IMR-90 (cell line): ENCODE measurements around the gene USP30. TPM values are rescaled to one million over a fixed set of nuclear protein-coding genes. Genes with fewer than 3 reads are reported as not detected.

ENCODE experiments used
- ATAC-seq: fragments of 200-7000 bp; cut with Tn5 transposase; 2 replicates; pipeline ENCODE4 v1.9.1; 2020; ENCODE audit warnings: low read depth, mild to moderate bottlenecking, moderate library complexity
- BruUV-seq: library from RNA; stranded (reverse); fragments of 400-500 nt; replicated peaks from 2 replicates; lab custom pipeline; 2021; lab: Mats Ljungman, UMichigan
- CTCF ChIA-PET: fragments of 300-600 bp; formaldehyde crosslinking; extraction: SDS; loops from one replicate; lab custom pipeline; 2021; ENCODE audit warnings: antibody characterized with exemption; lab: Yijun Ruan, JAX
- POLR2A ChIA-PET: fragments of 300-600 bp; sonication (Branson Sonifier 250); formaldehyde crosslinking; loops from one replicate; lab custom pipeline; 2022; ENCODE audit warnings: antibody characterized with exemption; ENCODE audit not compliant: unreplicated experiment; lab: Charles Lee
- DNase-seq: peaks from one replicate; pipeline ENCODE4 v3.0.0; 2013
- H2AFZ ChIP-seq: replicated peaks from 2 replicates; pipeline ENCODE3; 2013; ENCODE audit warnings: low read length, mild to moderate bottlenecking; ENCODE audit not compliant: poor library complexity
- H2AK5ac ChIP-seq: 2 replicates; pipeline ENCODE4 v1.6.1; 2013; ENCODE audit warnings: low read depth, low read length, inconsistent platforms
- H2AK9ac ChIP-seq: replicated peaks from 2 replicates; pipeline ENCODE3; 2013; ENCODE audit warnings: mild to moderate bottlenecking, low read depth, low read length, moderate library complexity; ENCODE audit not compliant: poor library complexity
- H2BK120ac ChIP-seq: 2 replicates; pipeline ENCODE4 v1.6.1; 2013; ENCODE audit warnings: low read depth, low read length, inconsistent platforms
- H2BK15ac ChIP-seq: 3 replicates; pipeline ENCODE4 v1.6.1; 2013; ENCODE audit warnings: low read depth, low read length, inconsistent platforms
- H2BK20ac ChIP-seq: 2 replicates; pipeline ENCODE4 v1.6.1; 2013; ENCODE audit warnings: low read depth, mild to moderate bottlenecking, inconsistent platforms, low read length, moderate library complexity
- H2BK5ac ChIP-seq: 2 replicates; pipeline ENCODE4 v1.6.1; 2013; ENCODE audit warnings: mild to moderate bottlenecking, low read depth, low read length, inconsistent platforms; ENCODE audit not compliant: poor library complexity, severe bottlenecking
- H3K14ac ChIP-seq: replicated peaks from 2 replicates; pipeline ENCODE4 v1.6.1; 2013; ENCODE audit warnings: low read depth, low read length, inconsistent platforms
- H3K18ac ChIP-seq: 2 replicates; pipeline ENCODE4 v1.6.1; 2013; ENCODE audit warnings: low read depth, low read length, control low read depth
- H3K23ac ChIP-seq: 2 replicates; pipeline ENCODE4 v1.6.1; 2013; ENCODE audit warnings: low read depth, low read length, inconsistent platforms
- H3K27ac ChIP-seq: 2 replicates; pipeline ENCODE4 v1.5.1; 2013; ENCODE audit warnings: mild to moderate bottlenecking, control low read depth, low read length; ENCODE audit not compliant: insufficient read depth
- H3K27me3 ChIP-seq: 2 replicates; pipeline ENCODE4 v1.6.1; 2013; ENCODE audit warnings: low read length; ENCODE audit not compliant: control insufficient read depth, insufficient read depth
- H3K36me3 ChIP-seq: 2 replicates; pipeline ENCODE4 v1.6.1; 2013; ENCODE audit warnings: low read length, mixed read lengths; ENCODE audit not compliant: control insufficient read depth, insufficient read depth
- H3K4ac ChIP-seq: 2 replicates; pipeline ENCODE4 v1.6.1; 2013; ENCODE audit warnings: low read depth, low read length, inconsistent platforms
- H3K4me1 ChIP-seq: 2 replicates; pipeline ENCODE4 v1.6.1; 2013; ENCODE audit warnings: low read length, mixed read lengths; ENCODE audit not compliant: control insufficient read depth, insufficient read depth
- H3K4me2 ChIP-seq: 2 replicates; pipeline ENCODE4 v1.6.1; 2013; ENCODE audit warnings: low read depth, mild to moderate bottlenecking, control low read depth, low read length, moderate library complexity
- H3K4me3 ChIP-seq: 2 replicates; pipeline ENCODE4 v1.5.1; 2013; ENCODE audit warnings: low read depth, mild to moderate bottlenecking, control low read depth, low read length, moderate library complexity; ENCODE audit not compliant: insufficient read depth
- H3K56ac ChIP-seq: 2 replicates; pipeline ENCODE4 v1.6.1; 2013; ENCODE audit warnings: low read length, inconsistent platforms; ENCODE audit not compliant: insufficient read depth; ENCODE audit errors: extremely low read depth
- H3K79me1 ChIP-seq, 2 experiments: 2 replicates each; pipeline ENCODE4 v1.6.1; 2013; ENCODE audit warnings: low read length in 2 of 2, inconsistent platforms in 1 of 2, low read depth in 1 of 2
- H3K9ac ChIP-seq: 2 replicates; pipeline ENCODE4 v1.6.1; 2013; ENCODE audit warnings: low read depth, low read length, control low read depth
- H3K9me1 ChIP-seq: 2 replicates; pipeline ENCODE4 v1.6.1; 2013; ENCODE audit warnings: low read length, inconsistent platforms; ENCODE audit not compliant: insufficient read depth
- H3K9me3 ChIP-seq: 2 replicates; pipeline ENCODE4 v1.6.1; 2013; ENCODE audit warnings: low read length; ENCODE audit not compliant: control insufficient read depth, insufficient read depth
- H4K20me1 ChIP-seq: 2 replicates; pipeline ENCODE4 v1.6.1; 2013; ENCODE audit warnings: low read length, inconsistent platforms; ENCODE audit not compliant: insufficient read depth
- H4K5ac ChIP-seq: 2 replicates; pipeline ENCODE4 v1.6.1; 2013; ENCODE audit warnings: mild to moderate bottlenecking, low read depth, low read length, control low read depth
- H4K8ac ChIP-seq, 2 experiments: 2 replicates each; pipeline ENCODE4 v1.6.1; 2013; ENCODE audit warnings: low read depth in 2 of 2, low read length in 2 of 2, control low read depth in 1 of 2, inconsistent platforms in 1 of 2
- H4K91ac ChIP-seq: 2 replicates; pipeline ENCODE4 v1.6.1; 2013; ENCODE audit warnings: low read depth, low read length, inconsistent platforms; ENCODE audit not compliant: insufficient read depth
- BHLHE40 ChIP-seq: fragments of 150-350 bp; IDR thresholded peaks from 2 replicates; pipeline ENCODE4 v1.6.1; 2016; ENCODE audit warnings: mild to moderate bottlenecking, low read depth, low read length
- CEBPB ChIP-seq: IDR thresholded peaks from 2 replicates; pipeline ENCODE4 v1.6.1; 2012; ENCODE audit warnings: low read depth, low read length, improper control_type of control experiment
- CHD1 ChIP-seq: IDR thresholded peaks from 2 replicates; pipeline ENCODE4 v1.6.1; 2012; ENCODE audit warnings: low read depth, low read length, improper control_type of control experiment
- ELK1 ChIP-seq: fragments of 150-350 bp; IDR thresholded peaks from 2 replicates; pipeline ENCODE4 v1.6.1; 2016; ENCODE audit warnings: low read depth, mild to moderate bottlenecking, low read length, moderate library complexity, borderline replicate concordance
- FOS ChIP-seq: fragments of 150-350 bp; IDR thresholded peaks from 2 replicates; pipeline ENCODE4 v1.6.1; 2016; ENCODE audit warnings: low read depth, low read length
- MAFK ChIP-seq: IDR thresholded peaks from 2 replicates; pipeline ENCODE4 v1.6.1; 2012; ENCODE audit warnings: low read depth, low read length, improper control_type of control experiment
- MAZ ChIP-seq: IDR thresholded peaks from 2 replicates; pipeline ENCODE4 v1.6.1; 2012; ENCODE audit warnings: low read depth, mild to moderate bottlenecking, low read length, improper control_type of control experiment, moderate library complexity, borderline replicate concordance
- MXI1 ChIP-seq: IDR thresholded peaks from 2 replicates; pipeline ENCODE4 v1.6.1; 2012; ENCODE audit warnings: low read depth, mild to moderate bottlenecking, low read length, moderate library complexity, borderline replicate concordance
- NFE2L2 ChIP-seq: fragments of 150-350 bp; IDR thresholded peaks from 2 replicates; pipeline ENCODE4 v1.6.1; 2016; ENCODE audit warnings: low read depth, mild to moderate bottlenecking, low read length
- POLR2A ChIP-seq: IDR thresholded peaks from 2 replicates; pipeline ENCODE4 v1.6.1; 2012; ENCODE audit warnings: mild to moderate bottlenecking, low read depth, low read length
- RAD21 ChIP-seq: IDR thresholded peaks from 2 replicates; pipeline ENCODE4 v1.6.1; 2012; ENCODE audit warnings: low read length, improper control_type of control experiment
- RCOR1 ChIP-seq: IDR thresholded peaks from 2 replicates; pipeline ENCODE4 v1.6.1; 2012; ENCODE audit warnings: mild to moderate bottlenecking, low read length, improper control_type of control experiment; ENCODE audit not compliant: insufficient replicate concordance
- RFX5 ChIP-seq: IDR thresholded peaks from 2 replicates; pipeline ENCODE4 v1.8.0; 2012; ENCODE audit warnings: low read depth, mild to moderate bottlenecking, low read length, moderate library complexity
- SMC3 ChIP-seq: fragments of 150-350 bp; IDR thresholded peaks from 2 replicates; pipeline ENCODE4 v1.6.1; 2016; ENCODE audit warnings: low read depth, mild to moderate bottlenecking, antibody characterized with exemption, low read length, moderate library complexity
- WGBS, 2 experiments: methylation state at CpG; one replicate each; pipeline versions ENCODE4 v1.1.5 to v1.1.7; 2013; ENCODE audit warnings: missing lambda C conversion rate in 2 of 2; ENCODE audit not compliant: insufficient read length in 1 of 2; ENCODE audit errors: extremely low coverage in 2 of 2; 5-methylcytosine and 5-hydroxymethylcytosine counted together
- dilution Hi-C: fragments of 300-500 bp; cut with HindIII; formaldehyde crosslinking; loops from one replicate; pipeline ENCODE4 v1.14.3; 2018; ENCODE audit warnings: low sequenced_read_pairs; ENCODE audit not compliant: unreplicated experiment
- in situ Hi-C: fragments of 300-500 bp; cut with MboI; formaldehyde crosslinking; loops from 3 replicates; pipeline ENCODE4 v1.14.3; 2019; ENCODE audit warnings: low sequenced_read_pairs, inconsistent platforms, mixed read lengths
- intact Hi-C: fragments of 100-400 bp; cut with micrococcal nuclease; formaldehyde crosslinking; loops from 2 replicates; pipeline ENCODE4 v1.10.0; 2022
- polyA plus RNA-seq, 3 experiments: library from polyadenylated mRNA; depleted of rRNA; stranded (reverse); fragments of >200 nt; gene quantifications; 2 replicates each; pipeline ENCODE4 v1.2.3, GENCODE V29; 2012; ENCODE audit warnings: low replicate concordance in 1 of 3
- total RNA-seq: library from RNA; depleted of rRNA; stranded (reverse); fragments of >200 nt; gene quantifications from 2 replicates; pipeline ENCODE4 v1.2.3, GENCODE V29; 2012
- TF ChIP-seq, protein P1 (sequence below): fragments of 150-350 bp; IDR thresholded peaks from 2 replicates; pipeline ENCODE4 v1.6.1; 2017; ENCODE audit warnings: mild to moderate bottlenecking, antibody characterized with exemption, low read length, low read depth
- TF ChIP-seq, protein P2 (sequence below): conservative IDR thresholded peaks from 2 replicates; pipeline ENCODE4 v1.5.1; 2012; ENCODE audit warnings: mild to moderate bottlenecking, low read depth, low read length, improper control_type of control experiment

USP30 gene
- total and polyA plus RNA-seq, 2 of the 4 experiments (the other 2 are of a cell fraction): 10.4 to 11.2 TPM

GRCh38 chr12:109064143-109064542 is 11.8 kb downstream of the USP30 start:
- Histone ChIP-seq H4K5ac (no peak overlapping the region), H2AFZ (no peak overlapping the region), H2AK5ac (no peak overlapping the region), H3K14ac (no peak overlapping the region), H3K9ac (no peak overlapping the region), H2BK120ac (no peak overlapping the region), H3K4ac (no peak overlapping the region), H3K4me1 (no peaks in the 10 kb centered on the region), H3K9me3 (no peaks in the 10 kb centered on the region), H4K20me1 (no peaks in the 10 kb centered on the region), H2AK9ac (no peak overlapping the region), H3K23ac (no peak overlapping the region), H3K27ac (no peak overlapping the region), H4K8ac (no peak overlapping the region), H3K36me3 (peaks cover 18% of the 10 kb centered on the region), H2BK15ac (no peak overlapping the region), H3K27me3 (no peaks in the 10 kb centered on the region), H2BK5ac (no peak overlapping the region), H3K18ac (no peak overlapping the region), H2BK20ac (no peak overlapping the region), H3K56ac (no peak overlapping the region), H3K79me1 (no peaks in the 10 kb centered on the region), H3K9me1 (no peaks in the 10 kb centered on the region), H3K4me2 (no peak overlapping the region), H3K4me3 (no peak overlapping the region), H4K91ac (no peak overlapping the region)
- TF ChIP-seq, protein P1, sequence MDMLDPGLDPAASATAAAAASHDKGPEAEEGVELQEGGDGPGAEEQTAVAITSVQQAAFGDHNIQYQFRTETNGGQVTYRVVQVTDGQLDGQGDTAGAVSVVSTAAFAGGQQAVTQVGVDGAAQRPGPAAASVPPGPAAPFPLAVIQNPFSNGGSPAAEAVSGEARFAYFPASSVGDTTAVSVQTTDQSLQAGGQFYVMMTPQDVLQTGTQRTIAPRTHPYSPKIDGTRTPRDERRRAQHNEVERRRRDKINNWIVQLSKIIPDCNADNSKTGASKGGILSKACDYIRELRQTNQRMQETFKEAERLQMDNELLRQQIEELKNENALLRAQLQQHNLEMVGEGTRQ: no peak
- TF ChIP-seq SMC3 (no peak), POLR2A (no peak), RCOR1 (no peak), MAFK (no peak), NFE2L2 (no peak), RAD21 (no peak), CHD1 (no peak), FOS (no peak), ELK1 (no peak), MXI1 (no peak), CEBPB (no peak), MAZ (no peak), RFX5 (no peak), BHLHE40 (no peak)
- TF ChIP-seq, protein P2, sequence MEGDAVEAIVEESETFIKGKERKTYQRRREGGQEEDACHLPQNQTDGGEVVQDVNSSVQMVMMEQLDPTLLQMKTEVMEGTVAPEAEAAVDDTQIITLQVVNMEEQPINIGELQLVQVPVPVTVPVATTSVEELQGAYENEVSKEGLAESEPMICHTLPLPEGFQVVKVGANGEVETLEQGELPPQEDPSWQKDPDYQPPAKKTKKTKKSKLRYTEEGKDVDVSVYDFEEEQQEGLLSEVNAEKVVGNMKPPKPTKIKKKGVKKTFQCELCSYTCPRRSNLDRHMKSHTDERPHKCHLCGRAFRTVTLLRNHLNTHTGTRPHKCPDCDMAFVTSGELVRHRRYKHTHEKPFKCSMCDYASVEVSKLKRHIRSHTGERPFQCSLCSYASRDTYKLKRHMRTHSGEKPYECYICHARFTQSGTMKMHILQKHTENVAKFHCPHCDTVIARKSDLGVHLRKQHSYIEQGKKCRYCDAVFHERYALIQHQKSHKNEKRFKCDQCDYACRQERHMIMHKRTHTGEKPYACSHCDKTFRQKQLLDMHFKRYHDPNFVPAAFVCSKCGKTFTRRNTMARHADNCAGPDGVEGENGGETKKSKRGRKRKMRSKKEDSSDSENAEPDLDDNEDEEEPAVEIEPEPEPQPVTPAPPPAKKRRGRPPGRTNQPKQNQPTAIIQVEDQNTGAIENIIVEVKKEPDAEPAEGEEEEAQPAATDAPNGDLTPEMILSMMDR: no peak
- ATAC-seq (no peak), DNase-seq (no peak)
- in situ Hi-C loops (no loop called here), intact Hi-C loops (no loop called here), dilution Hi-C loops (no loop called here)
- ChIA-PET CTCF (no interaction called here), POLR2A (no interaction called here)
- BruUV-seq: no TSS peak
- WGBS, 2 experiments: 100% methylated on average over 1 of the region's 3 CpGs; no CpG with 5 or more reads in 1 of the 2 experiments
